22Rv1 (cell line): Measurements from ENCODE around the gene OGDH.

ENCODE experiments used
- H3K27ac ChIP-seq: fragments of 450-650 bp; 2 replicates; pipeline ENCODE4 v1.5.1; 2017
- ZFX ChIP-seq: fragments of 450-650 bp; IDR thresholded peaks from 2 replicates; pipeline ENCODE4 v1.6.1; 2017; ENCODE audit warnings: antibody characterized with exemption, borderline replicate concordance
- TF ChIP-seq, protein P1 (sequence below): fragments of 450-650 bp; IDR thresholded peaks from 2 replicates; pipeline ENCODE4 v1.5.1; 2017; ENCODE audit warnings: mild to moderate bottlenecking

Gene OGDH

DNA sequence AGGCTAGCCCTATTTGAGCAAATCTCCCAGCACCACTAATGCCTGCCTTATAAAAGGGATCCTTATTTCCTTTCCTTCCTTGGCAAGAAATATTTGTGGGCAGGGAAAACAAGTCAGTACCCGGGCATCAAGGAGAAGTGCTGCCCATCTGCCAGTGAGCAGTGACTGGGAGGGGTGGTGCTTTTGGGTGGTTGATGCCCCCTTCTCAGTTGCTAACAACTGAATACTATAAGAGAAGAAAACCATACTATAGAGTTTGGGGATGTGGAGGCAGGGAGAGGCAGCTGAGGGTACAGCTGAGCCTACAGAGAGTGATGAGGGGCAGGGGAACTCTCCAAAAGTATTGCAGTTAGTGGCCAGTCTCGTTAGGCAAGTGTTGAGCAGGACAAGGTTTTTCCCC is 39.3 kb downstream of the OGDH start:
- TF ChIP-seq, protein P1, sequence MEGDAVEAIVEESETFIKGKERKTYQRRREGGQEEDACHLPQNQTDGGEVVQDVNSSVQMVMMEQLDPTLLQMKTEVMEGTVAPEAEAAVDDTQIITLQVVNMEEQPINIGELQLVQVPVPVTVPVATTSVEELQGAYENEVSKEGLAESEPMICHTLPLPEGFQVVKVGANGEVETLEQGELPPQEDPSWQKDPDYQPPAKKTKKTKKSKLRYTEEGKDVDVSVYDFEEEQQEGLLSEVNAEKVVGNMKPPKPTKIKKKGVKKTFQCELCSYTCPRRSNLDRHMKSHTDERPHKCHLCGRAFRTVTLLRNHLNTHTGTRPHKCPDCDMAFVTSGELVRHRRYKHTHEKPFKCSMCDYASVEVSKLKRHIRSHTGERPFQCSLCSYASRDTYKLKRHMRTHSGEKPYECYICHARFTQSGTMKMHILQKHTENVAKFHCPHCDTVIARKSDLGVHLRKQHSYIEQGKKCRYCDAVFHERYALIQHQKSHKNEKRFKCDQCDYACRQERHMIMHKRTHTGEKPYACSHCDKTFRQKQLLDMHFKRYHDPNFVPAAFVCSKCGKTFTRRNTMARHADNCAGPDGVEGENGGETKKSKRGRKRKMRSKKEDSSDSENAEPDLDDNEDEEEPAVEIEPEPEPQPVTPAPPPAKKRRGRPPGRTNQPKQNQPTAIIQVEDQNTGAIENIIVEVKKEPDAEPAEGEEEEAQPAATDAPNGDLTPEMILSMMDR, result no peak
- TF ChIP-seq ZFX, result no peak
- no peak overlapping the region for H3K27ac ChIP-seq

DNA sequence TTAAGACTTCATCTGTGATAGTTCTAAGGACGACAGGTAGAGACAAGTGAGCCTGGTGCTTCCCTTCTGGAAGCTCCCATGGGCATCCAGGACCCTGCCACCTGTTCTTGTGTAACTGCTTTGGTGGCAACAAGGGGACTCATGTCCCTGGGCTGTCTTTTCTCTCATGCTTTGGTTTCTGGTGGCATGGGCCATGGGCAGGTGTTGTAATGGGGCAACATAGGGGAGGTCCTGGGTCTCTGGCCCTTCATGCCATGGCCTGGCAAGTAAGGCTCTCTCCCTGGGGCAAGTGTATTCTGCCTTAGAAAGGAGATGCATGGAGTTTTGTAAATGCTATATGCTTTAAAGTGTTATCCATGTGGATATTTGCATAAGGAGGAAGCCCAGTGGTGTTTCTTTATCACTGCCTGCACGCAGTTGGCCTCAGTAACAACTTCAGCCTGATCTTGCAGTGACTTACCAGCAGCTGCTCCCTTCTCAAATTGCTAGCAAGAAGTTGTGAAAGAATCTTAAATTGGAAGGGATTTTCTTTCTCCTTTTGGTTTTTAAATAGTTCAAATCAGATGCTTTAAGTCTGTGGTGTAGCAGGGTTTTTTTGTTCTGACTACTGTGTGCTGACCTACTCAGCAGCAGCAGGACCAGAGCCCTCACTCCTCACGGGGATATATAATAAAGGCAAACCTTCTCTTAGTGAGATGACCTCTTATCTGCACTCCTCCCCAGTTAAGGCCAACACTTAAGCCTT is 39.9 kb downstream of the OGDH start:
- no peak for TF ChIP-seq ZFX
- TF ChIP-seq, protein P1, result no peak
- H3K27ac ChIP-seq, result no peak overlapping the region

DNA sequence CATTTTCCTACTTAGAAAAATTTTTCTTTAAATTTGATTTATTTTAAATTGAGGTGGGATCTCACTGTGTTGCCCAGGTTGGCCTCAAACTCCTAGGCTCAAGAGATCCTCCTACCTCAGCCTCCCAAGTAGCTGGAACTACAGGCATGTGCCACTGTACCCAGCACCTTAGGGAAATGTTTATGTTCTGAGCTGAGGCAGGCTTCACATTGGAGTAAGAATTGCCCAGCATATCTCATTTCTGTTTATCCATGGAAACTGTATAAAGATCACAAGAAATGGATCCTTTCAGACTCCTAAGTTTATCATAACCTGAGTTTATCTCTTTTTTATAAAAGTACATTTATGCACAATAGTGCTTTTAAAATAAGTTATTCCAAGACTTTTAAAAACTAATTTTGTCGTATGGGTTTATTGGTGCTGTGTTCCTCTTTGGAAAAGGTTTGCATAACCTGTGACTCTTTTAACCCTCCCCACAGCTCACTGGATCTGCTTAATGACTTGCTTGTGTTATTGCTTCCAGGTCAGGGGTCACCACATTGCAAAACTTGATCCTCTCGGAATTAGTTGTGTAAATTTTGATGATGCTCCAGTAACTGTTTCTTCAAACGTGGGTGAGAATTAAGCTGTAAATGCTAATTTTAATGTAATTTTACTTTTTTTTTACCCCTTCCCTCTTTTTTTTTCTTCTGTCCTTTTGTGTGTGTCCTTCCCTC is 40.7 kb downstream of the OGDH start:
- TF ChIP-seq, protein P1, result no peak
- no peak for TF ChIP-seq ZFX
- H3K27ac ChIP-seq, result no peak overlapping the region

DNA sequence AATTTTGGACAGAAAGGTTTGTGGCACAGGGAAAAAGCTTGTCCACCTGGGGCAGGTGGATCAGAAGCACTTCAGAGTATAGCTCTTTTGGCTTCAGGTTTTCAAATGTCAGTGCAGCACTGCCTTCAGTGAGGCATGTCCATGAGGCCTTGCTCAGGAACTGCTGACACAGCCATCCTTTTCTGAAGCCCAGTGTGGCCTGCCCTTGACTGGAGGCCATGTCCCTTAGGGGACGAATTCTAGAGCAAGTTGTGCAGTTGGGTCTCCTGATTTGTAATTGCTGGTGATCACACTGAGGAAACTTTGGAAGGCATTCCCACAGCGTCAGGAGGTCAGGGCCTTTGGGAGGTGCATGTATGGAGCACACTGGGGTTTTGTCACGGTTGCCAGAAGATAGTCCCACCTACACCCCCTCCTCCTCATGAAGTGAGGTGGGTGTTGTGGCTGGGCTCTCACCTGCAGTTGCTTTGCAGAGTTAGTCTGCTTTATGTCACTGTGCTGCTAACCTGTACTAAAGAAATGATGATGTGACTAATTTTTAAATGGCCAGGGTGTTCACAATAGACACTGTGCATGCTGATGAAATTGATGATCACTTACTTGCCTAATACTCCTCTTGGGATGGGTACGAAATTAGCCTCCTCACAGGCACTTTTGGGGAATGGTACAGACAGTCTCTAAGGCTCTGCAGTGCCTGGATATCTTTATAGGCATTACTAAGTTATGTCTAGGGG is 41.7 kb downstream of the OGDH start:
- H3K27ac ChIP-seq, result no peak overlapping the region
- TF ChIP-seq ZFX, result no peak
- TF ChIP-seq, protein P1, result no peak

DNA sequence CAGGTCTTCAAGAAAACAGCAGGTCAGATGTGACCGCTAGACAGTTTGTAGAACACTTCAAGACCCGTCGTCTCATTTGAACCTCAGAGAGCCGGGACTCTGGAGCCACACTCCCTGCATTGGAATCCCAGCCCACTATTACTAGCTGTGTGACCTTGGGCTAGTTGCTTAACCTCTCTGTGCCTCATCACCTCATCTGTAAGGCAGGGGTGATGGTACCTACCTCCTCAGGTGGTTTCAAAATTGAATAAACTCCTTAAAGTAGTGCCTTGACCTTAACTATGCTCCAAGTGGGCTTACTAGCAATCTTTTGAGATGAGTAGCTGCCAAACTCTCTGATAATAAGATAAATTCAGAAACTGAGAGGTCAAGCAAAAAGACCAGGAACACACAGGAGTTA is 43.8 kb downstream of the OGDH start:
- TF ChIP-seq, protein P1, result no peak
- no peak for TF ChIP-seq ZFX
- no peak overlapping the region for H3K27ac ChIP-seq

DNA sequence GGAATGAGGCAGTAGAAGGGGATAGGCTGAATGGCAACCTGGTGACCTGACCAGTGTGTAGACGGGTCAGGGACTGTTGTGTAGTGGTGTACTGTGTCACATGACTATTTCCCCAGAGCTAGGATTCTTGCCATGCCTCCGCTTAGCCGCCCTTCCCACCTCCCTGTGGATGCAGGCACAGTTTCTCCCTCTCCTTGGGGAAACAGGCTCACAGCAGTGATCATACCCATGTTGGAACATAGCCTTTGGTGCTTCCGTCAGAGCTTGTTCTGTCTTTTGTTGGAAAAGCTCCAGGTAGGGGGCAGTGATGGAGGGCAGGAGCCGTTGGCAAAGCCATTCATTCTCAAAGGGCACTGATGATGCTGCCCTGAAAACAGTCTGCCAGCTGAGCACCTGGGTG is 44.3 kb downstream of the OGDH start:
- H3K27ac ChIP-seq, result no peak overlapping the region
- TF ChIP-seq ZFX, result no peak
- TF ChIP-seq, protein P1, result no peak

DNA sequence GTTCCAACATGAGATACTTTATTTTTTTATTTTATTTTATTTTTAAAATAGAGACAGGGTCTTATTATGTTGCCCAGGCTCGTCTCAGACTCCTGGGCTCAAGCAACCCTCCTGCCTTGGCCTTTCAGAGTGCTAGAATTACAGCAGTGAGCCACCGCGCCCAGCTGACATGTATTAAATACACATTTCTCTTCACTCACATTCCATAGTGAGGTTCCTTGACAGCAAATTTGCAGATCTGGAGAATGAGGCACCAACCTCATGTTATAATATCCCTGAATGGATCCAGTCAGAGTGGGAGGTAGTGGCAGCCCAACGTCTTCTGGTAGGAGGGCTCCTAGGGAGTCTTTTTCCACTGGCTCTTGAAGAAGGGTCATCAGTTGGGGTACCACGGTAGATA is 46.1 kb downstream of the OGDH start:
- no peak overlapping the region for H3K27ac ChIP-seq
- TF ChIP-seq ZFX, result no peak
- TF ChIP-seq, protein P1, result no peak
